C4-2B (cell line): ENCODE data around the gene NME2.
A peak's percentile ranks its signal among the peaks of the same experiment; 100 is the strongest.

ENCODE experiments used
- CTCF ChIP-seq: fragments of 450-650 bp; conservative IDR thresholded peaks from 2 replicates; pipeline ENCODE4 v1.5.1; 2017; ENCODE audit warnings: mild to moderate bottlenecking
- ZFX ChIP-seq: fragments of 450-650 bp; IDR thresholded peaks from 2 replicates; pipeline ENCODE4 v1.6.1; 2017

- TF ChIP-seq CTCF: peak; percentile 94
- TF ChIP-seq ZFX: peak; percentile 63
These were observed 1.0 kb downstream of the NME2 start for GRCh38 chr17:51166987-51167931.
